ENCODE results near the gene SLC2A13.
"Not testable (repeated sequence)": the region's sequence is repeated elsewhere in the genome, so short reads cannot be mapped to it uniquely, and the experiment has no call there.

SLC2A13 gene

GRCh38 chr12:39803151-39803550, 302.7 kb downstream of the SLC2A13 start:
- DNase-seq (ENCODE audit: insufficient read length, low spot score) (no peak), FAIRE-seq (no peak)
- TF ChIP-seq, protein P1, sequence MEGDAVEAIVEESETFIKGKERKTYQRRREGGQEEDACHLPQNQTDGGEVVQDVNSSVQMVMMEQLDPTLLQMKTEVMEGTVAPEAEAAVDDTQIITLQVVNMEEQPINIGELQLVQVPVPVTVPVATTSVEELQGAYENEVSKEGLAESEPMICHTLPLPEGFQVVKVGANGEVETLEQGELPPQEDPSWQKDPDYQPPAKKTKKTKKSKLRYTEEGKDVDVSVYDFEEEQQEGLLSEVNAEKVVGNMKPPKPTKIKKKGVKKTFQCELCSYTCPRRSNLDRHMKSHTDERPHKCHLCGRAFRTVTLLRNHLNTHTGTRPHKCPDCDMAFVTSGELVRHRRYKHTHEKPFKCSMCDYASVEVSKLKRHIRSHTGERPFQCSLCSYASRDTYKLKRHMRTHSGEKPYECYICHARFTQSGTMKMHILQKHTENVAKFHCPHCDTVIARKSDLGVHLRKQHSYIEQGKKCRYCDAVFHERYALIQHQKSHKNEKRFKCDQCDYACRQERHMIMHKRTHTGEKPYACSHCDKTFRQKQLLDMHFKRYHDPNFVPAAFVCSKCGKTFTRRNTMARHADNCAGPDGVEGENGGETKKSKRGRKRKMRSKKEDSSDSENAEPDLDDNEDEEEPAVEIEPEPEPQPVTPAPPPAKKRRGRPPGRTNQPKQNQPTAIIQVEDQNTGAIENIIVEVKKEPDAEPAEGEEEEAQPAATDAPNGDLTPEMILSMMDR (IDR thresholded peaks at IDR 0.05; ENCODE audit: insufficient read depth, missing control alignments): no peak

DNA sequence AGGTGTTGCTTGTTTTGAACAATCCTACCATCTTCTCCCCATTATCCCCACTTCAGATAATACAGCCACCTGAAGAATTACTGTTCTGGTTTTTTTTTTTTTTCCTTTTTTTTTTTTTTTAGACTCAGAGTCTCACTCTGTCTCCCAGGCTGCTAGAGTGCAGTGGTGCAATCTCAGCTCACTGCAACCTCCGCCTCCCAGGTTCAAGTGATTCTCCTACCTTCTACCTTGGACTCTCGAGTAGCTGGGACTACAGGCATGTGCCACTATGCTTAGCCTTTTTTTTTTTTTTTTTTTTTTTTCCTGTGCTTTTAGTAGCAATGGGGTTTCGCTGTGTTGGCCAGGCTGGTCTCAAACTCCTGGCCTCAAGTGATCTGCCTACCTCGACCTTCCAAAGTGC, 306.9 kb downstream of the SLC2A13 start:
- FAIRE-seq: no peak
- DNase-seq (ENCODE audit: insufficient read length, low spot score): no peak
- TF ChIP-seq, protein P1 (IDR thresholded peaks at IDR 0.05; ENCODE audit: insufficient read depth, missing control alignments): no peak

DNA sequence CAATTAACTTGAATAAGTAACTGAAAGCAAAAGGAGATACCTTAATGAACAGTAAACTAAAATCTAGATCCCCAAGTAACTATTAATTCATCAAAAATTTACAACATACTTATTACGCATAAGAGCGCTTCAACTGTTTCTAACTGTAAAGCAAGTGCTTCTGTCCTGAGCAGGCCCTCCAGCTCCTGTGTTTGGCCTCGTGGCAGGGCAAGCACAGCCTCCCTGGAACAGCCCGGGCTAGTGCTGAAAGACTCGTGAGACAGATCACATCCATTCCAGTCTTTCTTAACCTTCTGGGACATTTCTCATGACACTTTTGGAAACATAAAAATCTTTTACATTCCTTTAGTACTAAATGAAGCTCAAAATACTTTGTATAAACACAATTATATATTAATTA, 307.5 kb downstream of the SLC2A13 start:
- TF ChIP-seq, protein P1 (IDR thresholded peaks at IDR 0.05; ENCODE audit: insufficient read depth, missing control alignments): no peak
- FAIRE-seq (no peak), DNase-seq (ENCODE audit: insufficient read length, low spot score) (no peak)

DNA sequence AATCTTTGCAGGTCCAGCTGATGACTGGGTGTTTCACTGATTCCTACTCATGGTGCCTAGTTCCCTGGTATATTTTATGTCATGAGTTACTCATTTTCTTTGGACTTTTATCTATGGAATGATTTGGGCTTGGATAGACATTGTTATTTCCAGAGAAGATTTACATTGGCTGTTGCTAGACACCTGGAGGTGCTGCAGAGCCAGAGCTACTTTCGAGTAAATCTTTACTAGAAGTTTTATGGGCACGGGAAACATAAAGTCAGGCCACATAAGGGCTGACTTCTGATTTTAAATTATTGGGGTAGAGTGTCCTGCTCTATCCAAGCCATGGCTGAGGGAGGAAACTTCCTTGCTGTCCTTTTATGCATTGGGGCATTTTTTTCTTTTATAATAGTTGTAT, 310.4 kb downstream of the SLC2A13 start:
- FAIRE-seq (no peak), DNase-seq (ENCODE audit: insufficient read length, low spot score) (no peak)

GRCh38 chr12:39792938-39793337, 312.9 kb downstream of the SLC2A13 start:
- no peak for DNase-seq (ENCODE audit: insufficient read length, low spot score)
- TF ChIP-seq, protein P1 (IDR thresholded peaks at IDR 0.05; ENCODE audit: insufficient read depth, missing control alignments): no peak

More for the DNA sequence above, 310.4 kb downstream of the SLC2A13 start:
- TF ChIP-seq, protein P1 (IDR thresholded peaks at IDR 0.05; ENCODE audit: insufficient read depth, missing control alignments): no peak

DNA sequence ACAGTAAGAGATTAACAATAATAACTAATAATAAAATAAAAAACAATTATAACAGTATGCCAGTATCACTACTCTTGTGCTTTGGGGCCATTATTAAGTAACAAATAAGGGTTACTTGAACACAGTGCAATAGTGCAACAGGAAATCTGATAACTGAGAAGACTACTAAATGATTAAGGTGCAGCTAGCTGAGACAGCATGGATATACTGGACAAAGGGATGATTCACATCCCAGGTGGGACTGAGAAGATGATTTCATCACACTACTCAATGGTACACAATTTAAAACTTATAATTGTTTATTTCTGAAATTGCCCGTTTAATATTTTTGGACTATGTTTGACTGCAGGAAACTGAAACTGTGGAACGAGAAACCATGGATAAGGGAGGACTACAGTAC, 317.6 kb downstream of the SLC2A13 start:
- FAIRE-seq: no peak
- TF ChIP-seq, protein P1 (IDR thresholded peaks at IDR 0.05; ENCODE audit: insufficient read depth, missing control alignments): no peak
- DNase-seq (ENCODE audit: insufficient read length, low spot score): no peak

More at GRCh38 chr12:39792938-39793337, 312.9 kb downstream of the SLC2A13 start:
- FAIRE-seq: no peak

DNA sequence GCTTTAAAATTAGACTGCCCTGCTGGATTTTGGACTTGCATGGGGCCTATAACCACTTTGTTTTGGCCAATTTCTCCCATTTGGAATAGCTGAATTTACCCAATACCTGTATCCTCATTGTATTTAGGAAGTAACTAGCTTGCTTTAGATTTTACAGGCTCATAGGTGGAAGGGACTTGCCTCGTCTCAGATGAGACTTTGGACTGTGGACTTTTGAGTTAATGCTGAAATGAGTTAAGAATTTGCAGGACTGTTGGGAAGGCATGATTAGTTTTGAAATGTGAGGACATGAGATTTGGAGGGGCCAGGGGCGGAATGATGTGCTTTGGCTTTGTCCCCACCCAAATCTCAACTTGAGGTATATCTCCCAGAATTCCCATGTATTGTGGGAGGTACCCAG, 320.1 kb downstream of the SLC2A13 start:
- DNase-seq (ENCODE audit: insufficient read length, low spot score); FAIRE-seq: not testable (repeated sequence)

- TF ChIP-seq, protein P1 (IDR thresholded peaks at IDR 0.05; ENCODE audit: insufficient read depth, missing control alignments): no peak
- DNase-seq (ENCODE audit: insufficient read length, low spot score): no peak
- no peak for FAIRE-seq
Observed at GRCh38 chr12:39782026-39782545, 323.8 kb downstream of the SLC2A13 start.
